ENCODE data around the gene PHF11.

The PHF11 gene

GRCh38 chr13:49539746-49540145 is 44.0 kb downstream of the PHF11 start:
- no peaks in the 10 kb centered on the region for H3K4me1 ChIP-seq (ENCODE audit: control insufficient read depth, insufficient read depth, low read length)
- no peak for TF ChIP-seq ZNF645 (tag by site-specific recombination; IDR thresholded peaks at IDR 0.05)
- TF ChIP-seq GLIS2 (tag by site-specific recombination; IDR thresholded peaks at IDR 0.05), result no peak
- TF ChIP-seq ZNF623 (tag by site-specific recombination; IDR thresholded peaks at IDR 0.05), result no peak
- TF ChIP-seq ZNF580 (tag by site-specific recombination; IDR thresholded peaks at IDR 0.05), result no peak
- no peak for TF ChIP-seq ZNF596 (tag by site-specific recombination; IDR thresholded peaks at IDR 0.05)
- ChIA-PET POLR2A (no interaction called here), CTCF (interaction anchor here (0.7 kb wide), 1 partner anchor 1270 kb away, joined by 3 read pairs; no protein-coding TSS in a partner anchor)
- peaks cover 3 to 35% of the 10 kb centered on the region in 2 experiments for H3K36me3 ChIP-seq (ENCODE audit: control insufficient read depth in 2 of 2, insufficient read depth in 1 of 2, low read length in 2 of 2)
- H3K27ac ChIP-seq (ENCODE audit: extremely low read depth, low read depth, low read length), result no peak overlapping the region
- no peaks in the 10 kb centered on the region for H3K9me3 ChIP-seq (ENCODE audit: control insufficient read depth, insufficient read depth, low read depth, low read length)
- no peak overlapping the region for H3K4me3 ChIP-seq (ENCODE audit: low read depth, low read length)

- Histone ChIP-seq H3K4me1 (ENCODE audit: control insufficient read depth, insufficient read depth, low read length) (no peaks in the 10 kb centered on the region), H3K36me3 (ENCODE audit: control insufficient read depth in 2 of 2, insufficient read depth in 1 of 2, low read length in 2 of 2) (peaks cover 3 to 38% of the 10 kb centered on the region in 2 experiments), H3K27ac (ENCODE audit: extremely low read depth, low read depth, low read length) (no peak overlapping the region), H3K4me3 (ENCODE audit: low read depth, low read length) (no peak overlapping the region), H3K9me3 (ENCODE audit: control insufficient read depth, insufficient read depth, low read depth, low read length) (no peaks in the 10 kb centered on the region)
- ChIA-PET CTCF (no interaction called here), POLR2A (no interaction called here)
- TF ChIP-seq ZNF558 (tag by site-specific recombination; IDR thresholded peaks at IDR 0.05) (no peak), PRDM1 (tag by site-specific recombination; IDR thresholded peaks at IDR 0.05) (peak; percentile 9; the same call in 1 of the 2 replicates), KLF1 (tag by site-specific recombination; IDR thresholded peaks at IDR 0.05) (no peak)
Measured at GRCh38 chr13:49540552-49540951, 44.8 kb downstream of the PHF11 start.

GRCh38 chr13:49543656-49544055 is 47.9 kb downstream of the PHF11 start:
- no peaks in the 10 kb centered on the region for H3K4me1 ChIP-seq (ENCODE audit: control insufficient read depth, insufficient read depth, low read length)
- ChIA-PET CTCF (no interaction called here), POLR2A (no interaction called here)
- TF ChIP-seq ZNF555 (tag by site-specific recombination; conservative IDR thresholded peaks at IDR 0.05) (no peak), ZNF670 (tag by site-specific recombination; IDR thresholded peaks at IDR 0.05; ENCODE audit: low read depth) (no peak), ZNF335 (tag by site-specific recombination; conservative IDR thresholded peaks at IDR 0.05) (no peak), PATZ1 (tag by site-specific recombination; IDR thresholded peaks at IDR 0.05) (no peak), RBAK (tag by site-specific recombination; IDR thresholded peaks at IDR 0.05) (no peak)
- H3K27ac ChIP-seq (ENCODE audit: extremely low read depth, low read depth, low read length), result no peak overlapping the region
- peaks cover 3 to 47% of the 10 kb centered on the region in 2 experiments for H3K36me3 ChIP-seq (ENCODE audit: control insufficient read depth in 2 of 2, insufficient read depth in 1 of 2, low read length in 2 of 2)
- H3K4me3 ChIP-seq (ENCODE audit: low read depth, low read length), result no peak overlapping the region
- no peaks in the 10 kb centered on the region for H3K9me3 ChIP-seq (ENCODE audit: control insufficient read depth, insufficient read depth, low read depth, low read length)

- Histone ChIP-seq H3K4me3 (ENCODE audit: low read depth, low read length) (no peak overlapping the region), H3K9me3 (ENCODE audit: control insufficient read depth, insufficient read depth, low read depth, low read length) (no peaks in the 10 kb centered on the region), H3K4me1 (ENCODE audit: control insufficient read depth, insufficient read depth, low read length) (no peaks in the 10 kb centered on the region), H3K36me3 (ENCODE audit: control insufficient read depth in 2 of 2, insufficient read depth in 1 of 2, low read length in 2 of 2) (peaks cover 6 to 53% of the 10 kb centered on the region in 2 experiments), H3K27ac (ENCODE audit: extremely low read depth, low read depth, low read length) (no peak overlapping the region)
- POLR2A ChIA-PET, result no interaction called here
- TF ChIP-seq ZBTB21 (tag by site-specific recombination; IDR thresholded peaks at IDR 0.05) (no peak), ZNF18 (tag by site-specific recombination; IDR thresholded peaks at IDR 0.05) (no peak), GLI4 (tag by site-specific recombination; IDR thresholded peaks at IDR 0.05) (no peak), ZNF544 (tag by site-specific recombination; IDR thresholded peaks at IDR 0.05) (no peak), ZNF335 (tag by site-specific recombination; conservative IDR thresholded peaks at IDR 0.05) (no peak), SCRT2 (tag by site-specific recombination; IDR thresholded peaks at IDR 0.05) (no peak), ZNF114 (tag by site-specific recombination; IDR thresholded peaks at IDR 0.05) (no peak)
- CTCF ChIA-PET, result no interaction called here
Measured at GRCh38 chr13:49545661-49546060, 49.9 kb downstream of the PHF11 start.
